Measurements from ENCODE around the gene FOLR3.

DNA sequence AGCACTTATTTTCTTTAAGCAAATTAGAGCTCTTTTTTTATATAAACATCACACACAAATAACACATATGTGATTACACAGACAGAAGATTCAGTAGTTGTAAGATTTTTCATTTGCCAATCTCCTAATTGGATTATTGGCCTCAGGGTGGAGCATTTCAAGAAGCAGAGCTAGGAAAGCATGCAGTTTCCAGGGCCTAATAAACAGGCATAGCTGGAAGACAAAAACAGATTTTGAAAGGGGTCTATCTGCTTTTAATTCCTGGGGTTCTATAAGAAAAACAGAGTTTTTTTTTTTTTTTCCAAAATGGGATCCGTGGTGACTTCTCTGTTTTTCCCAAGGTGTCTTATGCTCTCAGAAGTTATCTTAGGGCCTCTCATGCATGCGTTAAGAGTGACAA, 7.6 kb upstream of the FOLR3 start:
- TF ChIP-seq POLR2A (IDR thresholded peaks at IDR 0.05; ENCODE audit: low read length) (no peak), GATA1 (IDR thresholded peaks at IDR 0.05; ENCODE audit: low read depth, low read length) (no peak)
